GM18505 (cell line): ENCODE data around the gene IRF6.

Experiments used
- ATAC-seq: cut with Tn5 transposase; IDR thresholded peaks from one replicate; pipeline ENCODE4 v1.9.1; 2021; ENCODE audit not compliant: unreplicated experiment
- POLR2A ChIP-seq: IDR thresholded peaks from 4 replicates; pipeline ENCODE4 v1.6.1; 2011; ENCODE audit warnings: borderline replicate concordance; ENCODE audit not compliant: insufficient read depth, insufficient read length; ENCODE audit errors: extremely low read depth

The IRF6 gene

DNA sequence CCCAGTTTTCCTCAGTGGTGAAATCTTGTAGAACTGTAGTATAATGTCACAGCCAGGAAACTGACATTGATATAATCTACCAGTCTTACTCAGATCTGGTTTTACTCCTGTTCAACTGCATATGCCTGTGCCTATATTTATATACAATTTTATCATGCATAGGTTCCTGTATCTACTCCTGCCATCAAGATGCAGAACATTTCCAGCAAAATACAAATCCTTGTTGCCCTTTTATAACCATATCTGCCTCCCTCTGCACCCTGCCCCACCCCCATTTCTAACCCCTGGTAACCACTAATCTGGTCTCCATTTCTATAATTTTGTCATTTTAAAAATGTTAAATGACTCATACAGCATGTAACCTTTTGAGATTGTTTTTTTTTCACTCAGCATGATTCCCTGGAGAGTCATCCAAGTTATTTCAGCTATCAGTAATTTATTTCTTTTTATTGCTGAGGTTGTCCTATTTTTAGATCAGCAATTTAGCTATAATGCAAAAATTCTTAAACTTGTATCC is 29.9 kb upstream of the IRF6 start:
- no peak for TF ChIP-seq POLR2A
- no peak for ATAC-seq

DNA sequence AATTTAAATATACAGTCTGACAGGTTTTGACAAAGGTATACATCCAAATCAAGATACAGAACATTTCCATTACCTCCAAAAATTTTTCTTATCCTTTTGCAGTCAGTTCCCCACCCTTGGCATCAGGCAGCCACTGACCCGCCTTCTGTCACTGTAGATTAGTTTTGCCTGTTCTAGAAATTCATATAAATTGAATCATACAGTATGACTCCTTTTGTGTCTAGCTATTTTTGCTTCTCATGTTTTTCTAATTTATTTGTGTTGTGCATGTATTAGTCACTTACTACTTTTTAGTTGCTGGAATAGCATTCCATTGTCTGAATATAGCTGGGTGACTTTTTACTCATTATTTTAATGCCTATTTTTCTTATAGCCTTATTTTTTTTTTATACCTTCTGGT is 25.7 kb upstream of the IRF6 start:
- no peak for ATAC-seq
- TF ChIP-seq POLR2A: no peak

DNA sequence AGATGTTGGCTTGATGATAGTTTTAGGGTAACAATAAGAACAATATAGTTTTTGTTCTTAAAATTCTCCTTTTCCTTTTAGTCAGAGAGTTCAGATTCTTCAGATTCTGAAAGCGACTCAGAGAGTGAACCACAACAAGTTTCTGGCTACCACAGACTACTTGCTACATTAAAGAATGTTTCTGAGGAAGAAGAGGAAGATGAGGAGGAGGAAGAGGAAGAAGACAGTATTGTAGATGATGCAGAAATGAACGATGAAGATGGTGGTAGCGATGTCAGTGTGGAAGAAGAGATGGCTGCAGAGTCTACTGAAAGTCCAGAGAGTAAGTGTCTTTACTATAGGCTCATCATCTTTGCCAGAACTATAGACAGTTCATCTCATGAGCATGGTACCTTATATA is 24.8 kb upstream of the IRF6 start:
- no peak for TF ChIP-seq POLR2A
- no peak for ATAC-seq

DNA sequence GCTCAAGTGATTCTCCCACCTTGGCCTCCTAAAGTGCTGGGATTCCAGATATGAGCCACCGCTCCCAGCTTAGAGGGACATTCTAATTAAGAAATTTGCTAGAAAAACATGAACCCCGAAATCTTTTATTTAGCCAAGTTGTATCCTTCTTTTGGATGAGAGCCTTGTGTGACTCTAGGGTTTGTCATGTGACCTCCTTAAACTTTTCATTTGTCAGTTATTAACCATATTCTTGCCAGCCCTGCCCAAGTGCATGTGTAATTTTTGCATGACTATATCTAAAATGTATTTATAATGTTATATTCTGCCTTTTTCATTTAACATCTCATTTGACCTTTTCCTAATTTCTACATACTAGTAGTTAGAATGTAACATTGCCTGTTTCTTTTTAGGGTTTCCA is 23.8 kb upstream of the IRF6 start:
- no peak for TF ChIP-seq POLR2A
- no peak for ATAC-seq

DNA sequence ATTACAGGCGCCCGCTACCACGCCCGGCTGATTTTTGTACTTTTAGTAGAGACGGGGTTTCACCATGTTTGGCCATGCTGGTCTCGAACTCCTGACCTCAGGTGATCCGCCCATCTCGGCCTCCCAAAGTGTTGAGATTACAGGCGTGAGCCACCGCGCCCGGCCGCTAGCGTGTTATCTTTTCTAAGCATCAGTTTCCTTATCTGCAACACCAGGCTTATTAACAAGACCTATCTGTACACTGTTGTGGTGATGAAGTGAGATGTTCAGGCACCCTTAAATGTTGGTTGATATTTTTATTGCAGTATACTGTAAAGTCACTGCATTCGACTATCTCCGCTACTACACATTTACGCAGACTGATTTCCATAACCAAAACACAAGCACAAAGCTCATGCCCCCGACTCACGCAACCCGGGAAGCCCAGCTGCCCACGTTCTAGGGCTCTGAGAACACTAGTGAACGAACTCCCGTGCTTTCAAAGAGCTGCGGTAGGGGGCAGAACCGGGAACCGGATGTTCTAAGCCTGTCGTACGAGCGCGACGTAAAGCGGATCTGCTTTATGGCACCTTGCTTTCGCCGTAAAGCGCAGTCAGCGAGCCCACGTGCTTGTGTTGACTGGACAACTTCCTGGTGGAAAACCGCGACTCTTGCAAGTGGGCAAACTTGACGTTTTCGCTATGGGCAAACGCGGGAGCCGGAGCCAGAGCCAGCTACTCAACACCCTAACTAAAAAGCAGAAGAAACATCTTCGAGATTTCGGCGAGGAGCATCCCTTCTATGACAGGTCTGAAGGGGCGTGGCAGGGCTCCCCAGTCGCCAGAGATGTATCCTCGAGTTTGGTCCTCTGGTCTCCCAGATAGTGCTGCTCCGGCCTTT is 21.7 kb upstream of the IRF6 start, which contains the start of gene UTP25:
Gene UTP25, plus strand, starts transcription at position 589 of the 879 bp plus-strand sequence. Its CDS starts 92 bp downstream, at position 681.
- peak; percentile 62 for TF ChIP-seq POLR2A
- peak; percentile 85 for ATAC-seq

DNA sequence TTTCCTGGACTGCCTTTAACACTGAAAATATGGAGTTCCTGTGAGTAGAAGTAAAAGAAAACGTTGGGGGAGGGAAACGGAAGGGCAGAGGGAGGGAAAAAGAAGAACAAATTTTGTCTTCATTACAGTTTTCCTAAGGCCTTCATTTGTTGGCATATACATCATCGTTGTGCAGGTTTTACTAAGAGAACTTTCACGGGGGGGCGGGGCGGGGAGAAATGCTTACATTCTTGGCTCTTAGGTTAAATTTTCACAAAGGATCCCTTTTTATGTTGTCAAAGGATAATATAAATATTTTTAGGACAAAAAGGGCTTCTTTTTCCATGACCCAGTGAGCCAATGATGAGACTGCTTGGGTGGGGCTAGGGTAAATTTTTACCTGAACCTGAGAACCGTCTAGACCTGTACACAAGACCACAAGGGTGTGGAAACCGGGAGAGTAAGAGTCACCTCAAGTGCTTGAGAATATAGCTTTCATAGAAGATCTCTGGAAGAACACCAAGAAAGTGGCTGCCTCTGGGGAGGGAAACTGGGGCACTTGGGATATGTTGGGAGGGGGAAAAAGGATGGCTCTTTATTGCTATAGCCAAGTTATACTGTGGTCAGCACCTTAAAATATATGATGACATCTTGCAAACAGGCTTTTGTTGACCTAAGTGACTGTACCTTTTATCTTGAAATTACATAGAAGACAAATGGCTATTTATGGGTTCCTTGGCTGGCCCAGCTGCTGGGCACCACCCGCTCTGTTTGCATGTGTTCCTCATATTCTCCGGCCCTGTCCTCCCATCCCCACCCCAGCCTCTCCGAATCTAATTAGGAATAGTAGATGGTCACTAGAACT is 19.9 kb upstream of the IRF6 start:
- ATAC-seq: no peak
- TF ChIP-seq POLR2A: no peak

DNA sequence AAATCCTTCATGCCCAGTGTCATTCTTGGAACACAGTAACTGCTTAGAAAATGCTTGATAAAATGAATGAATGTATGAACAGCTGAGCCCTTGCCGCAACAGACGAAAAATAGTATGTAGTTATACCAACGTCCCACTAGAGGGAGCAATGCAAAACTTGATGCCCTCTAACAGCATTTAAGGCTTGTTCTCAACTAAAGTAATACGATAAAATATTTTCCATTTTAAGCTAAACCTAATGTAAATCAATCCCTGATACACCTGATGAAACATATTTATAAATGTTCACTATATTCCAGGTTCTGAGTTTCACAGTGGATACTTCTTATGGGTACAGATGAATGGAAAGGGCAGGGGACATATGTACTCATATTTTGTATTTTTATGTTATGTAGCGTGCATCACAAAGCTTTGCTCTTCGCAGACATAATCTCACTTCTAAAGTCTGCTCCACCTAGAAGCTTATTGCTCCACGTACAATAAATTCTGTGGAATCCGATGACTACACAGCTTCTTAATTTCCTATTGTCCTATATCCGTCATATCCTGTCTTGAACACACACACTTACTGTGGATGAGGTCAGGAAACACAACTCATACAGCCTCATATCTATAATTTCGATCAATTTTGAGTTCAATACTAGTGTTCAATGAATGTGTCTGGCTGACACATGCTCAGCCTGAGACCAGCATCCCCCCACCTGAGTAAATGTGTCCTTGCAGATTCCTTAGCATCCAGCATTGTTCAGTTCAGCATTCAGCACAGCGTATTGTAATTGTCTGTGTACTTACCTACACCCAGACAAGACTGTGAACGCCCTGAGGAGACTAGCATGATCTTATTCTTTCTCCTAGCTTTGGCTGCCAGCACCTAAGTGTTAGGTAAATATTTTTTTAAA is 17.4 kb upstream of the IRF6 start:
- no peak for ATAC-seq
- TF ChIP-seq POLR2A: no peak

DNA sequence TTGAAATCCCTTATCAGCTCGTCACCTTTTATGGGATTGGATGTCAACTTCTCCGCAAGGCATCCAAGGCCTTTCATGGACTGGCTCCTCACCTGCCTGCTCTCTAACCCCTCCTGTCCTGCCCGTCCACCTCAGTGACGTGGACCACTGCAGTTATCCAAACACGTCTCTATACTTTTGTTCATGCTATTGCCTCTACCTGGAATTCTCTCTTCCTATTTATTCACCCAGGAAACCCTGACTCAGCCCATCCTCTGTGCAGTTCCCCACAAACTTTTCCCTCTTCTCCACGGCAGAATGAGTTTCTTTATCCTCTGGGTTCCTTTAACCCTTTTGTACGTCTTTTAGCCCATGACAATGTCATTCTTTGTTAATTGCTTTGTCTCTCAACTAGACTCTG is 16.8 kb upstream of the IRF6 start:
- no peak for TF ChIP-seq POLR2A
- no peak for ATAC-seq

DNA sequence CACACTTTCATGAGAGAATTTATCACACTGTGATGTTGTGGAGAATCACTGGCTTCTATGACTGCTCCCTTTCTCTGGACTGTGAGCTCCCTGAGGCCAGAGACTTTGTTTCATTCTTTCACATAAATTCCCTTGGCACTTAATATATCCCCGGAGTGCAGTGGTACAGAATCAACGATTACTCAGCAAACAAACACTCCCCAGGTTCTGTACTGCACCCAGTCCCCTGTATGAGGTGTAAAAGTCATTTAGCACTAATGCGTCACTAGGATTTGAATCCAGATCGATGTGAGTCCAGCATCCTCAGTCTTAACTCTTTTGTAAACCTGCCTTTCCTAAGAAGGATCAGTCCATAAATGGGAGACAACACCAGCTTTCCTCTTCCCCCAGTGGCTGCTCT is 15.0 kb upstream of the IRF6 start:
- TF ChIP-seq POLR2A: no peak
- ATAC-seq: no peak

DNA sequence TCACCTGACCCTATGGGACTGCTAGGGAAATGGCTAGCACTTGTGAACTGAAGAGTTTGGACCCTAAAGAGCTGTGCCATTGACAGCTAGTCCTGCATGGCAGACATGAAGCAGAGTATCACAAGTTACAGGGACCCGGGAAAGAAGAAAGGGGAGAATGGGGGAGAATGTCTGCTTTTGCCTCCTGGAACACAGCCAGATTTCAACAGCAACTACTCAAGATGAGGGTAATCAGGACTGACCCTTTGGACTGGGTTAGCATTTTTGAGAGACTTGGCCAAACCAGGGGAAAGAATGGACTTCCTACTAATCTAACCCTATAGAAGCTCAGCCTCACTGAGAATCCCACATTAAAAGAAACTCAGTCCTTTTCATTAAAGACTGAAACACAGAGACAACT is 13.1 kb upstream of the IRF6 start:
- TF ChIP-seq POLR2A: no peak
- ATAC-seq: no peak

DNA sequence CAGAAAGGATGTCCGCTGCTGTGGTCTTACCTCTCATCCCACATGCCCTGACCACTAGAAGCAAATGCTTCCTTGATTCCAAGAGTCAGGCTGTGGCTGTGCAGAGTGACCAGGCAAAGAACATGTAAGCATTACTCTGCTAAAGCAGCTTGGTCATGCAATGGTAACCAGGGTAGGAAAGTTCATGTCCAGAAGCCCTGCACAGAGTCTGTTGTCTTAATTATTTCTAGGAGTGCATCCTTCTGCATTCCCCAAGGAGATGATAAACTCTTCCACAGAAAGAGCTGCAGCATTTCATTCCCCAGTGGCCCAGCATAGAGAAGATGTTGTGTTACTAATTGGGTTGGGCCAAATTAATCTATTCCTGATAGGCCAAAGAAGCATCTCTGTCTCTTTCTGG is 11.7 kb upstream of the IRF6 start:
- no peak for ATAC-seq
- no peak for TF ChIP-seq POLR2A

DNA sequence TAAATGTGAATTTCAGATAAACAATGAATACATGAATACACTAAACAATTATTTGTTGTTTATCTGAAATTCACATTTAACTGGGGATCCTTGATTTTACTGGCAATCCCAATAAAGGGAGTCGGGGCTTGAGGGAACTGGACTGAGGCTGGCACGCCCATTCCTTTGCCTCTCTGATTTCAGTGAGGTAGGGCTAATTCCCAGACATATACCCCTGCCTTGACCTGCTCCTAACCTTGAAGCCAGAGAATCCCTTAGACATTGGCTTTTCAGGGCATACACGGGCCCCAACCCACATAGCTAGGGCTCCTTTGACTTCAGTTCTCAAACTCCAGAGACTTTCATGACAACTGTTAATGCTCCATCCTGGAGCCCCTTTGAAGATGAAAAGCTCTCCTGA is 11.0 kb upstream of the IRF6 start:
- no peak for TF ChIP-seq POLR2A
- no peak for ATAC-seq

DNA sequence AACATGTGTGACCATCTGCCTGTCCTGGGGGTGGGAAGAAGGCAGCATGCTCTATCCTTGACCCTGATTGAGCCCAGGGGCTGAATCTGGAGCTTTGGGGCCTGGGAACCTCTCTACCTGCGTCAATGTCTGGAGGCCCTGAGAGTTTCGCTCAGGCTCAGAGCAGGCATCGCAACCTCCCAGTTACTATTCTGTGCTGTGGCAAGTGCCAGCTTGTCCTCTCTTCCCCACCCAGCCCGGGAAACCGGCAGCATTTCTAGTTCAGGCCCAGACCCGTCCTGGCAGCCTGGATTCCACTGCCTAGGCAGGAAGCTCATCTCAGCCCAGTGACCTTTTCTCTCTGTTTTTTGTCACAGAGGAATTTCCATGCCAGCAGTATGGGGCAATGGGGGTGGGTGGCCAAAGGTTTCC is 10.0 kb upstream of the IRF6 start:
- ATAC-seq: no peak
- TF ChIP-seq POLR2A: no peak

DNA sequence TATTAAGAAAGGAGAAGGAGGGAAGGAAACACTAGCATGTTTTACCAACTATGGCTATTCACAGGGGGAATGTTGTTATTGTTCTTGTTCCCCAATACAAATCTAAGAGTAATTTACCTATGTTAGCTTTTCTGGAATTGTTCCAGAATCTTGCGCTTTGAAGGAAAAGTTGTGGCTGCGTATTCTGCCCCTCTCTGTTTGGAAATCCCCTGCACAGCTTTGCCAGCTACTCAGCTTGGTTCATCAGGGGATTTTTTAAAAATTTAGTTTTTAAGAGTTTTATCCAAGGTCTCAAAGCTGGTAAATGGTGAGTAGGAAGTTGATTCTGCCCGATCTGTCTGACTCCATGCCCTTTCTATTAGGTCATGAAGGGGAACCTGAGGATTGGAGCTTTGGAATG is 9.5 kb upstream of the IRF6 start:
- no peak for TF ChIP-seq POLR2A
- no peak for ATAC-seq

DNA sequence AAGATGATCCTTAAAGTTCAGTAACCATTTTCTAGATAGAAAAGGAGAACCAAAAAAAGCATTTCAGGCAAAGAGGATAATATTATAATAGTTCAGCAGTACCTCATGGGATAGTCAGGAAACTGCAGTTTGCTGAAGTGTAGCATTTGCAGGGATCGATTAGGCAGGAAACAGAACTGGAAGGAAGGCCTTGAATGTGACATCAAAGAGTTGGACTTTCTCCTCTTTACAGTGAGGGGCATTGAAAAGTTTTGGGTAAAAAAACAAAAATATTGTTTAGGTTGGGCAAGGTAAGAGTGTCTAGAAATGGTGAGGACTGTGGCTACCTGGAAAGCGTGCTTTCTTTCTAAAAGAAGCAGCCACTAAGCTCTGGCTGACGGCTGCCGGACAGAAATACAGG is 8.0 kb upstream of the IRF6 start:
- no peak for ATAC-seq
- no peak for TF ChIP-seq POLR2A
